Kidney (tissue), 14 donors: ENCODE data around the gene COX7B2. TPM values are rescaled to one million over a fixed set of nuclear protein-coding genes. Genes with fewer than 3 reads are reported as not detected.

Source experiments
- DNase-seq, 5 donors: peaks; one replicate each; pipeline ENCODE4 v3.0.0-alpha.2; 2013 to 2020
- FAIRE-seq: peaks from 2 replicates; lab custom pipeline; 2012; peaks lifted over from hg19 to GRCh38; lab: Jason Lieb, UNC
- H3K27ac ChIP-seq, 2 donors: one replicate each; pipeline ENCODE4 v1.7.0; 2013; ENCODE audit warnings: low read depth in 2 of 2, low read length in 2 of 2, inconsistent platforms in 1 of 2
- H3K27me3 ChIP-seq: one replicate; pipeline ENCODE4 v1.7.1; 2013; ENCODE audit warnings: low read length, inconsistent platforms; ENCODE audit not compliant: control insufficient read depth, insufficient read depth
- H3K36me3 ChIP-seq, 3 donors: one replicate each; pipeline versions ENCODE4 v1.7.0 to v1.7.1; 2013; ENCODE audit warnings: low read length in 3 of 3, control low read depth in 1 of 3, inconsistent platforms in 1 of 3; ENCODE audit not compliant: insufficient read depth in 3 of 3, control insufficient read depth in 2 of 3
- H3K4me1 ChIP-seq, 3 donors: one replicate each; pipeline versions ENCODE4 v1.7.0 to v1.7.1; 2013; ENCODE audit warnings: low read length in 3 of 3, inconsistent platforms in 1 of 3, low read depth in 1 of 3; ENCODE audit not compliant: control insufficient read depth in 2 of 3, insufficient read depth in 2 of 3
- H3K4me3 ChIP-seq, 3 donors: one replicate each; pipeline versions ENCODE4 v1.7.0 to v1.8.1; 2013; ENCODE audit warnings: low read length in 3 of 3, control low read depth in 1 of 3, inconsistent platforms in 1 of 3
- H3K9ac ChIP-seq, 3 donors: one replicate each; pipeline versions ENCODE4 v1.7.0 to v1.7.1; 2013; ENCODE audit warnings: low read length in 3 of 3, control low read depth in 1 of 3, inconsistent platforms in 1 of 3
- H3K9me3 ChIP-seq, 3 donors: one replicate each; pipeline versions ENCODE4 v1.7.0 to v1.7.1; 2013; ENCODE audit warnings: low read length in 3 of 3, control low read depth in 1 of 3, inconsistent platforms in 1 of 3; ENCODE audit not compliant: control insufficient read depth in 2 of 3, insufficient read depth in 1 of 3
- CTCF ChIP-seq: IDR thresholded peaks from 3 replicates; pipeline ENCODE4 v1.5.1; 2012; ENCODE audit warnings: mild to moderate bottlenecking, moderate library complexity, borderline replicate concordance; ENCODE audit not compliant: insufficient read depth; ENCODE audit errors: extremely low read depth
- intact Hi-C: fragments of 100-400 bp; cut with DNase I; formaldehyde crosslinking; loops from one replicate; pipeline ENCODE4 v1.11.1; 2022
- polyA plus RNA-seq: library from polyadenylated mRNA; stranded (reverse); fragments of 350-450 nt; fragmentation: Illumina TruSeq; extraction: RNeasy Lipid Tissue Mini Kit (QIAGEN cat#74804); gene quantifications from one replicate; pipeline ENCODE4 v1.2.3, GENCODE V29; 2014; ENCODE audit warnings: low read depth, low replicate concordance; ENCODE audit not compliant: insufficient read depth
- total RNA-seq: library from RNA; stranded (reverse); fragmentation: NEBNext Ultra II Directional; extraction: Animal tissue kit (Norgen Biotek cat#: 25700); gene quantifications from one replicate; pipeline ENCODE4 v1.2.1, GENCODE V29; 2021
- donor health status: control.
- donor health status: control.
- donor health status: control.
- donor health status: control.
- donor health status: control.
- donor health status: DM: yes; HTN: yes; CAD: no.
- donor health status: Normal renal cell carcinoma (clear cell type).

The COX7B2 gene
- total and polyA plus RNA-seq, 2 donors from 2014 or later = not detected

DNA sequence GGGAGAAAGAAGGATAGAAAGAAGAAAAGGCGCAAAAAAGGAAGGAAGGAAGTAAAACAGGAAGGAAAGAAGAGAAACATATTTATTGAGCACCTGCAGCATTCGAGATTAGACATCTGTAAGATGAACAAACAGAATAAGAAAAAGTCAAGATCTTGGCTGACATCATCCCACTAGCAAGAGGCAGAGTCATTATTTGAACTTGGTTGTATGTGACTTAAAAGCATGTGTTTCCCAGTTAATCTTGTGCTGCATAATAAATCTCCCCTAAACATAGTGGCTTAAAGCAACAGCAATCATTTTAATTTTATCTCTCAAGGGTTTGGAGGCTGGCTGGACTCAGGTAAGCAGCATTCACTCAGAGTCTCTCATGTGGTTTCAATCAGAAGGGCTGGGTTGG lies 38.5 kb upstream of the COX7B2 start:
- no peak for FAIRE-seq
- TF ChIP-seq CTCF = no peak
- no peak overlapping the region for H3K9ac ChIP-seq
- no peak for DNase-seq
- H3K9me3 ChIP-seq = no peaks in the 10 kb centered on the region
- H3K4me1 ChIP-seq = no peaks in the 10 kb centered on the region
- no peak overlapping the region for H3K27ac ChIP-seq
- no peak overlapping the region for H3K4me3 ChIP-seq
- H3K27me3 ChIP-seq = no peaks in the 10 kb centered on the region
- H3K36me3 ChIP-seq = no peaks in the 10 kb centered on the region
- intact Hi-C loops = no loop called here

GRCh38 chr4:46946919-46947536 lies 38.0 kb upstream of the COX7B2 start:
- Histone ChIP-seq H3K36me3 (no peaks in the 10 kb centered on the region), H3K27ac (no peak overlapping the region), H3K4me3 (no peak overlapping the region), H3K9me3 (no peaks in the 10 kb centered on the region), H3K4me1 (no peaks in the 10 kb centered on the region), H3K27me3 (no peaks in the 10 kb centered on the region), H3K9ac (no peak overlapping the region)
- DNase-seq = no peak
- FAIRE-seq = no peak
- intact Hi-C loops = no loop called here
- TF ChIP-seq CTCF = no peak

DNA sequence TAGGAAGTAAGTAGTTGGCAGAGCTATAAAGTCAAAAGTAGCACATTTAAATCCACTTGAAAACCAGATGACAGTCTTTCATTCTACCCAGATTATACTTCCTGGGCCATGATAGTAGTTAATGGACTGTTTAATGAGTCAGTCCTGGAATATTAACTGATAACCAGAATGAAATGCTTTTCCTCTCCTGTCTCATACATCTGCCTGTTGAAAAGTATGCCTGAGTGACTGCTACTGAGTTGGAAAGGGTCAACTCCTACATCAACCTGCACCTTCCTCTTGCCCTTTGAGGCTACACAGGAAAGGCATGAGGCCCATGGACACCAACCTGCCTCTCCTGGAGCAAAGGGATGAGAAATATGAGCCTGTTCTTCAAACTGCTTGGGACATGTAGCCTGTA lies 36.0 kb upstream of the COX7B2 start:
- no peaks in the 10 kb centered on the region for H3K36me3 ChIP-seq
- no peak for TF ChIP-seq CTCF
- H3K4me1 ChIP-seq = no peaks in the 10 kb centered on the region
- H3K27ac ChIP-seq = no peak overlapping the region
- H3K9ac ChIP-seq = no peak overlapping the region
- no peak overlapping the region for H3K4me3 ChIP-seq
- intact Hi-C loops = no loop called here
- no peaks in the 10 kb centered on the region for H3K9me3 ChIP-seq
- H3K27me3 ChIP-seq = no peaks in the 10 kb centered on the region
- peak in 1 of 5 donors; percentile 3 for DNase-seq
- FAIRE-seq = no peak

- H3K4me3 ChIP-seq = no peak overlapping the region
- FAIRE-seq (no peak), DNase-seq (no peak)
- intact Hi-C loops = no loop called here
- no peaks in the 10 kb centered on the region for H3K4me1 ChIP-seq
- H3K36me3 ChIP-seq = no peaks in the 10 kb centered on the region
- H3K27me3 ChIP-seq = no peaks in the 10 kb centered on the region
- no peaks in the 10 kb centered on the region for H3K9me3 ChIP-seq
- H3K9ac ChIP-seq = no peak overlapping the region
- H3K27ac ChIP-seq = no peak overlapping the region
- no peak for TF ChIP-seq CTCF
Measured at GRCh38 chr4:46944345-46944744, 35.3 kb upstream of the COX7B2 start.
